Measurements from ENCODE around the gene DYRK1A. TPM values are rescaled to one million over a fixed set of nuclear protein-coding genes. Genes with fewer than 3 reads are reported as not detected.

The DYRK1A gene
- total RNA-seq, 4 donors from 2014 or later: 76.5 to 105 (median 91.3) TPM

GRCh38 chr21:37374027-37374426, 7.5 kb downstream of the DYRK1A start:
- Histone ChIP-seq H3K27me3 (no peaks in the 10 kb centered on the region), H3K27ac (no peak overlapping the region), H3K36me3 (no peaks in the 10 kb centered on the region), H3K4me3 (no peak overlapping the region), H3K9me3 (no peaks in the 10 kb centered on the region), H3K4me1 (peaks cover 82% of the 10 kb centered on the region)
- TF ChIP-seq EP300 (IDR thresholded peaks at IDR 0.05) (no peak), CTCF (IDR thresholded peaks at IDR 0.05) (no peak), POLR2AphosphoS5 (IDR thresholded peaks at IDR 0.05) (no peak), POLR2A (IDR thresholded peaks at IDR 0.05) (no peak)
- no peak for DNase-seq (ENCODE audit: low spot score in 2 of 2)
- WGBS: 75% methylated on average over 5 of the region's 5 CpGs

- 71% methylated on average over 13 of the region's 13 CpGs for WGBS
- no peak overlapping the region for H3K4me3 ChIP-seq
- H3K27ac ChIP-seq: no peak overlapping the region
- TF ChIP-seq POLR2A (IDR thresholded peaks at IDR 0.05) (no peak), POLR2AphosphoS5 (IDR thresholded peaks at IDR 0.05) (no peak), EP300 (IDR thresholded peaks at IDR 0.05) (no peak), CTCF (IDR thresholded peaks at IDR 0.05) (no peak)
- no peaks in the 10 kb centered on the region for H3K36me3 ChIP-seq
- DNase-seq (ENCODE audit: low spot score in 2 of 2): no peak
- no peaks in the 10 kb centered on the region for H3K27me3 ChIP-seq
- H3K4me1 ChIP-seq: peaks cover 77% of the 10 kb centered on the region
- H3K9me3 ChIP-seq: no peaks in the 10 kb centered on the region
Measured at GRCh38 chr21:37375866-37376574, 9.4 kb downstream of the DYRK1A start.

GRCh38 chr21:37378700-37379139, 12.1 kb downstream of the DYRK1A start:
- Histone ChIP-seq H3K4me3 (no peak overlapping the region), H3K27ac (no peak overlapping the region), H3K4me1 (peaks cover 58% of the 10 kb centered on the region), H3K9me3 (no peaks in the 10 kb centered on the region), H3K27me3 (no peaks in the 10 kb centered on the region), H3K36me3 (no peaks in the 10 kb centered on the region)
- no peak for TF ChIP-seq POLR2AphosphoS5 (IDR thresholded peaks at IDR 0.05)
- no peak for TF ChIP-seq EP300 (IDR thresholded peaks at IDR 0.05)
- no peak for TF ChIP-seq POLR2A (IDR thresholded peaks at IDR 0.05)
- no peak for TF ChIP-seq CTCF (IDR thresholded peaks at IDR 0.05)
- no peak for DNase-seq (ENCODE audit: low spot score in 2 of 2)
- 78% methylated on average over 3 of the region's 3 CpGs for WGBS

- TF ChIP-seq POLR2AphosphoS5 (IDR thresholded peaks at IDR 0.05) (no peak), EP300 (IDR thresholded peaks at IDR 0.05) (no peak), POLR2A (IDR thresholded peaks at IDR 0.05) (no peak), CTCF (IDR thresholded peaks at IDR 0.05) (no peak)
- no peak for DNase-seq (ENCODE audit: low spot score in 2 of 2)
- H3K27me3 ChIP-seq: no peaks in the 10 kb centered on the region
- H3K36me3 ChIP-seq: no peaks in the 10 kb centered on the region
- 35% methylated on average over 8 of the region's 8 CpGs for WGBS
- H3K4me3 ChIP-seq: no peak overlapping the region
- no peaks in the 10 kb centered on the region for H3K9me3 ChIP-seq
- H3K27ac ChIP-seq: no peak overlapping the region
- H3K4me1 ChIP-seq: peaks cover 49% of the 10 kb centered on the region
Measured at GRCh38 chr21:37380349-37381323, 14.1 kb downstream of the DYRK1A start.

Measured in suprapubic skin (tissue), 4 donors.